Endothelial cell of umbilical vein (primary cell): ENCODE results near the gene ITPR1.

Experiments
- MAX ChIP-seq: IDR thresholded peaks from 2 replicates; pipeline ENCODE4 v1.6.1; 2011; ENCODE audit not compliant: insufficient read depth, insufficient read length
- MYC ChIP-seq: IDR thresholded peaks from one replicate; pipeline ENCODE4 v1.6.1; 2011; ENCODE audit warnings: mild to moderate bottlenecking, low read depth, low read length

DNA sequence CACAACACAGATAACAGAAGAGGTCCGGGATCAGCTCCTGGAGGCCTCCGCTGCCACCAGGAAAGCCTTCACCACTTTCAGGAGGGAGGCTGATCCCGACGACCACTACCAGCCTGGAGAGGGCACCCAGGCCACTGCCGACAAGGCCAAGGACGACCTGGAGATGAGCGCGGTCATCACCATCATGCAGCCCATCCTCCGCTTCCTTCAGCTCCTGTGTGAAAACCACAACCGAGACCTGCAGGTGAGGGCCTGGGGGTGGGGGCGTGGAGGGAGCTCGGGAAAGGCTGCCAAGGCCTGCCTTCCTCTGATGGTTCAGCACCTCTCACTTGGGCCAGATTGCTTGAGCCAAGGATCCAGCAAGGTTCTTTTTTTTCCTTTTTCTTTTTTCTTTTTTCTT lies 275.4 kb downstream of the ITPR1 start:
- TF ChIP-seq MYC (no peak), MAX (no peak)
